ENCODE measurements around the gene ASCC3.

The ASCC3 gene

DNA sequence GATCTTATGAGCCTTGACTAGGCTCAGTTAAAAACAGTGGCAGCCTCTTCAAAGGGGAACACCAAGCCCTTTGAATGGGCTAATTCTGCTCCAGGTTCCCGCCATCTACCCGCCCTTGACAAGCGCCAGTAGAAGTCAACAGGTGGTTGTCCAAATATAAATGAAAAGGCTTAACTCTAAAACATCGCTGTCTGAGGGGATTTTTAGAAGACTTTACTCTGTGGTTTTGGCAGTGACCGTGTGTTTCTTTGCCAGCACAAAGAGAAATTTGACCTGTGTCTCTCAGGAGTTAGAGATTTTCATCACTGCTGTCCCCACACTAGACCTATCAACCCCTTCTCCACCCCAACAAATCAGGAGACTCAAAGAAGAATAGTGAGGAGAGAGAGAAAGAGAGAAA is 396.7 kb downstream of the ASCC3 start:
- Histone ChIP-seq H3K79me2 (ENCODE audit: control insufficient read depth, low read length) (no peaks in the 10 kb centered on the region), H3K4me3 (ENCODE audit: low read length) (no peak overlapping the region), H3K9me2 (replicated peaks; ENCODE audit: control insufficient read depth, low read length) (no peaks in the 10 kb centered on the region), H3K36me3 (ENCODE audit: control insufficient read depth, low read length) (no peaks in the 10 kb centered on the region), H3K4me2 (ENCODE audit: low read length) (no peak overlapping the region), H3K27me3 (ENCODE audit: control insufficient read depth, low read length) (0 out of 2 replicates have a peak, but pooled peaks cover 5% of the 10 kb centered on the region), H3K4me1 (ENCODE audit: control insufficient read depth, low read length) (no peaks in the 10 kb centered on the region), H4K20me1 (ENCODE audit: control insufficient read depth, insufficient read depth, low read depth, low read length) (no peaks in the 10 kb centered on the region), H3F3A (ENCODE audit: control insufficient read depth, insufficient read depth) (no peaks in the 10 kb centered on the region), H3K9me3 (ENCODE audit: control insufficient read depth, insufficient read depth, low read length) (no peaks in the 10 kb centered on the region), H3K27ac (ENCODE audit: low read depth, low read length) (no peak overlapping the region)
- TF ChIP-seq, protein P1, sequence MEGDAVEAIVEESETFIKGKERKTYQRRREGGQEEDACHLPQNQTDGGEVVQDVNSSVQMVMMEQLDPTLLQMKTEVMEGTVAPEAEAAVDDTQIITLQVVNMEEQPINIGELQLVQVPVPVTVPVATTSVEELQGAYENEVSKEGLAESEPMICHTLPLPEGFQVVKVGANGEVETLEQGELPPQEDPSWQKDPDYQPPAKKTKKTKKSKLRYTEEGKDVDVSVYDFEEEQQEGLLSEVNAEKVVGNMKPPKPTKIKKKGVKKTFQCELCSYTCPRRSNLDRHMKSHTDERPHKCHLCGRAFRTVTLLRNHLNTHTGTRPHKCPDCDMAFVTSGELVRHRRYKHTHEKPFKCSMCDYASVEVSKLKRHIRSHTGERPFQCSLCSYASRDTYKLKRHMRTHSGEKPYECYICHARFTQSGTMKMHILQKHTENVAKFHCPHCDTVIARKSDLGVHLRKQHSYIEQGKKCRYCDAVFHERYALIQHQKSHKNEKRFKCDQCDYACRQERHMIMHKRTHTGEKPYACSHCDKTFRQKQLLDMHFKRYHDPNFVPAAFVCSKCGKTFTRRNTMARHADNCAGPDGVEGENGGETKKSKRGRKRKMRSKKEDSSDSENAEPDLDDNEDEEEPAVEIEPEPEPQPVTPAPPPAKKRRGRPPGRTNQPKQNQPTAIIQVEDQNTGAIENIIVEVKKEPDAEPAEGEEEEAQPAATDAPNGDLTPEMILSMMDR (IDR thresholded peaks at IDR 0.05; ENCODE audit: low read depth, low read length, poor library complexity, severe bottlenecking), result no peak
- TF ChIP-seq EZH2phosphoT487 (IDR thresholded peaks at IDR 0.05; ENCODE audit: borderline replicate concordance, low read length), result no peak

- H3F3A ChIP-seq (ENCODE audit: control insufficient read depth, insufficient read depth), result no peaks in the 10 kb centered on the region
- H4K20me1 ChIP-seq (ENCODE audit: control insufficient read depth, insufficient read depth, low read depth, low read length), result no peaks in the 10 kb centered on the region
- no peaks in the 10 kb centered on the region for H3K36me3 ChIP-seq (ENCODE audit: control insufficient read depth, low read length)
- no peak overlapping the region for H3K27ac ChIP-seq (ENCODE audit: low read depth, low read length)
- no peak overlapping the region for H3K4me3 ChIP-seq (ENCODE audit: low read length)
- no peak overlapping the region for H3K4me2 ChIP-seq (ENCODE audit: low read length)
- no peaks in the 10 kb centered on the region for H3K79me2 ChIP-seq (ENCODE audit: control insufficient read depth, low read length)
- no peaks in the 10 kb centered on the region for H3K9me3 ChIP-seq (ENCODE audit: control insufficient read depth, insufficient read depth, low read length)
- no peaks in the 10 kb centered on the region for H3K4me1 ChIP-seq (ENCODE audit: control insufficient read depth, low read length)
- no peak for TF ChIP-seq EZH2phosphoT487 (IDR thresholded peaks at IDR 0.05; ENCODE audit: borderline replicate concordance, low read length)
- TF ChIP-seq, protein P1 (IDR thresholded peaks at IDR 0.05; ENCODE audit: low read depth, low read length, poor library complexity, severe bottlenecking), result no peak
- no peaks in the 10 kb centered on the region for H3K9me2 ChIP-seq (replicated peaks; ENCODE audit: control insufficient read depth, low read length)
- 0 out of 2 replicates have a peak, but pooled peaks cover 5% of the 10 kb centered on the region for H3K27me3 ChIP-seq (ENCODE audit: control insufficient read depth, low read length)
These were observed 398.4 kb downstream of the ASCC3 start for GRCh38 chr6:100482698-100483097.

DNA sequence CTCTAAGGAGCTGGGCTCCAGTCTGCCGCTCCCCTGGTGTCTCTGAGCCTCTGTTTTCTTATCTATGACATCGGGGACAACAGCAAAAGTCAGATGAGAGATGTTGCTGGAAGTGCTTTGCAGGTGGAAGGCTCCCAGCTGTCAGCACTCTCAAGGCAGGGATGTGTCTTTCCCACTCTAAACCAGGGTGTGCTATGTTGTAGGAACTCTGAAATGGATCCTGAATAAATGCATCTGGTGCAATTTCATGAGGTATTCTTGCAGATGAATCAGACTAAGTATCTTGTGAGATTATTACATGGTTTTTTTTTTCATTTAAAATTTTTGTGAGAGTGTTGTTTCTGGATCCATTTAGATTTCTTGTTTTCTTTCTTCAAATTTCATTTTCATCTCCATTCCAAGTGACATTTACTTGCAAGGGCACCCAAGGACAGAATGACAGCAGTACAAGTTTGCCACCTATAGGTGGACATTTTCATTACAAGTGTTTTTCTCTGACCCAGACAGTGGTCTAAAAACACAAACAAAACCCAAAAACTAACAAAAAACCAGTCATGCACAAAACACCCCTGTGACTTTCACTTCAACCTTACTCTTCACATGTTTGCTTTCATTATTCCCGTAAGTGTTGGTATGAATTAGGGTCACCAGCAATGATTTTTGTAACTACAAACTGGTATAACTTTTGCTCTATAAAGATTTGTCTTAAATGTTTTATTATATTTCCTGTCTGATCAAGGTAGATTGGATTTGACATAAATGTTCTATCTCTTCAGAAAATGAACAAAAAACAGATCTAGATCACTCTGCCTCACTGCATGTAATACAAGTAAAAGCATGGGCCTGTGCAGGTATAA is 401.7 kb downstream of the ASCC3 start:
- Histone ChIP-seq H3K9me2 (replicated peaks; ENCODE audit: control insufficient read depth, low read length) (no peaks in the 10 kb centered on the region), H3K27ac (ENCODE audit: low read depth, low read length) (no peak overlapping the region), H3K36me3 (ENCODE audit: control insufficient read depth, low read length) (no peaks in the 10 kb centered on the region), H3K9me3 (ENCODE audit: control insufficient read depth, insufficient read depth, low read length) (no peaks in the 10 kb centered on the region), H3K79me2 (ENCODE audit: control insufficient read depth, low read length) (no peaks in the 10 kb centered on the region), H3K4me1 (ENCODE audit: control insufficient read depth, low read length) (no peaks in the 10 kb centered on the region), H3F3A (ENCODE audit: control insufficient read depth, insufficient read depth) (no peaks in the 10 kb centered on the region), H4K20me1 (ENCODE audit: control insufficient read depth, insufficient read depth, low read depth, low read length) (no peaks in the 10 kb centered on the region), H3K4me3 (ENCODE audit: low read length) (no peak overlapping the region), H3K27me3 (ENCODE audit: control insufficient read depth, low read length) (0 out of 2 replicates have a peak, but pooled peaks cover 1% of the 10 kb centered on the region), H3K4me2 (ENCODE audit: low read length) (no peak overlapping the region)
- TF ChIP-seq EZH2phosphoT487 (IDR thresholded peaks at IDR 0.05; ENCODE audit: borderline replicate concordance, low read length), result no peak
- TF ChIP-seq, protein P1 (IDR thresholded peaks at IDR 0.05; ENCODE audit: low read depth, low read length, poor library complexity, severe bottlenecking), result peak; percentile 71

All from DOHH2 (cell line).